ENCODE results near the gene ISY1.
"Not testable (repeated sequence)": the region's sequence is repeated elsewhere in the genome, so short reads cannot be mapped to it uniquely, and the experiment has no call there.

ISY1 gene

GRCh38 chr3:129117134-129117533, 43.7 kb downstream of the ISY1 start:
- H3K4me1 ChIP-seq (ENCODE audit: control insufficient read depth, insufficient read depth, low read length), result peaks cover 24% of the 10 kb centered on the region
- H3K4me3 ChIP-seq (ENCODE audit: low read length), result no peak overlapping the region

GRCh38 chr3:129116482-129116946, 44.3 kb downstream of the ISY1 start:
- peaks cover 24% of the 10 kb centered on the region for H3K4me1 ChIP-seq (ENCODE audit: control insufficient read depth, insufficient read depth, low read length)
- H3K27me3 ChIP-seq (ENCODE audit: control insufficient read depth, insufficient read depth, low read length), result no peaks in the 10 kb centered on the region
- H3K4me3 ChIP-seq (ENCODE audit: low read length), result no peak overlapping the region
- peaks cover 21% of the 10 kb centered on the region for H3K36me3 ChIP-seq (ENCODE audit: insufficient read depth, low read length)
- H3K9me3 ChIP-seq (replicated peaks; ENCODE audit: low read length), result no peaks in the 10 kb centered on the region
- H3K4me2 ChIP-seq (ENCODE audit: low read length), result peak overlapping the region; percentile 3
- H3K9ac ChIP-seq (ENCODE audit: low read depth, low read length), result no peak overlapping the region

More at GRCh38 chr3:129117134-129117533, 43.7 kb downstream of the ISY1 start:
- no peak overlapping the region for H3K4me2 ChIP-seq (ENCODE audit: low read length)
- H3K9ac ChIP-seq (ENCODE audit: low read depth, low read length), result no peak overlapping the region
- no peaks in the 10 kb centered on the region for H3K27me3 ChIP-seq (ENCODE audit: control insufficient read depth, insufficient read depth, low read length)
- no peaks in the 10 kb centered on the region for H3K9me3 ChIP-seq (replicated peaks; ENCODE audit: low read length)
- peaks cover 21% of the 10 kb centered on the region for H3K36me3 ChIP-seq (ENCODE audit: insufficient read depth, low read length)

- H3K36me3 ChIP-seq (ENCODE audit: insufficient read depth, low read length), result peaks cover 23% of the 10 kb centered on the region
- H3K9me3 ChIP-seq (replicated peaks; ENCODE audit: low read length), result no peaks in the 10 kb centered on the region
- H3K4me1 ChIP-seq (ENCODE audit: control insufficient read depth, insufficient read depth, low read length), result peaks cover 17% of the 10 kb centered on the region
- no peaks in the 10 kb centered on the region for H3K27me3 ChIP-seq (ENCODE audit: control insufficient read depth, insufficient read depth, low read length)
- no peak overlapping the region for H3K4me2 ChIP-seq (ENCODE audit: low read length)
- H3K4me3 ChIP-seq (ENCODE audit: low read length), result no peak overlapping the region
- H3K9ac ChIP-seq (ENCODE audit: low read depth, low read length), result no peak overlapping the region
Measured at GRCh38 chr3:129114455-129114854, 46.4 kb downstream of the ISY1 start.

- Histone ChIP-seq H3K27me3 (ENCODE audit: control insufficient read depth, insufficient read depth, low read length) (no peaks in the 10 kb centered on the region), H3K4me1 (ENCODE audit: control insufficient read depth, insufficient read depth, low read length) (peaks cover 10% of the 10 kb centered on the region), H3K9ac (ENCODE audit: low read depth, low read length) (no peak overlapping the region), H3K4me3 (ENCODE audit: low read length) (no peak overlapping the region), H3K9me3 (replicated peaks; ENCODE audit: low read length) (no peaks in the 10 kb centered on the region), H3K4me2 (ENCODE audit: low read length) (no peak overlapping the region), H3K36me3 (ENCODE audit: insufficient read depth, low read length) (peaks cover 19% of the 10 kb centered on the region)
Measured at GRCh38 chr3:129112308-129113052, 48.4 kb downstream of the ISY1 start.

- H3K27me3 ChIP-seq (ENCODE audit: control insufficient read depth, insufficient read depth, low read length); H3K4me3 ChIP-seq (ENCODE audit: low read length); H3K4me2 ChIP-seq (ENCODE audit: low read length); H3K4me1 ChIP-seq (ENCODE audit: control insufficient read depth, insufficient read depth, low read length); H3K9me3 ChIP-seq (replicated peaks; ENCODE audit: low read length); H3K9ac ChIP-seq (ENCODE audit: low read depth, low read length): not testable (repeated sequence)
- peaks cover 25% of the 10 kb centered on the region for H3K36me3 ChIP-seq (ENCODE audit: insufficient read depth, low read length)
Measured at GRCh38 chr3:129111076-129111780, 49.6 kb downstream of the ISY1 start.

GRCh38 chr3:129107793-129108192, 53.1 kb downstream of the ISY1 start:
- H3K36me3 ChIP-seq (ENCODE audit: insufficient read depth, low read length), result peaks cover 15% of the 10 kb centered on the region
- H3K9me3 ChIP-seq (replicated peaks; ENCODE audit: low read length), result no peaks in the 10 kb centered on the region
- no peak overlapping the region for H3K4me3 ChIP-seq (ENCODE audit: low read length)
- H3K4me1 ChIP-seq (ENCODE audit: control insufficient read depth, insufficient read depth, low read length), result no peaks in the 10 kb centered on the region
- H3K27me3 ChIP-seq (ENCODE audit: control insufficient read depth, insufficient read depth, low read length), result no peaks in the 10 kb centered on the region
- H3K9ac ChIP-seq (ENCODE audit: low read depth, low read length), result no peak overlapping the region
- no peak overlapping the region for H3K4me2 ChIP-seq (ENCODE audit: low read length)

- Histone ChIP-seq H3K36me3 (ENCODE audit: insufficient read depth, low read length) (peaks cover 16% of the 10 kb centered on the region), H3K4me1 (ENCODE audit: control insufficient read depth, insufficient read depth, low read length) (no peaks in the 10 kb centered on the region), H3K9me3 (replicated peaks; ENCODE audit: low read length) (no peaks in the 10 kb centered on the region), H3K27me3 (ENCODE audit: control insufficient read depth, insufficient read depth, low read length) (no peaks in the 10 kb centered on the region), H3K9ac (ENCODE audit: low read depth, low read length) (no peak overlapping the region), H3K4me3 (ENCODE audit: low read length) (no peak overlapping the region), H3K4me2 (ENCODE audit: low read length) (no peak overlapping the region)
Measured at GRCh38 chr3:129106866-129107565, 53.8 kb downstream of the ISY1 start.

- Histone ChIP-seq H3K9ac (ENCODE audit: low read depth, low read length) (no peak overlapping the region), H3K27me3 (ENCODE audit: control insufficient read depth, insufficient read depth, low read length) (no peaks in the 10 kb centered on the region), H3K9me3 (replicated peaks; ENCODE audit: low read length) (no peaks in the 10 kb centered on the region), H3K36me3 (ENCODE audit: insufficient read depth, low read length) (peaks cover 23% of the 10 kb centered on the region), H3K4me2 (ENCODE audit: low read length) (no peak overlapping the region), H3K4me1 (ENCODE audit: control insufficient read depth, insufficient read depth, low read length) (no peaks in the 10 kb centered on the region), H3K4me3 (ENCODE audit: low read length) (no peak overlapping the region)
Measured at GRCh38 chr3:129106320-129106719, 54.5 kb downstream of the ISY1 start.

GRCh38 chr3:129105862-129106261, 55.0 kb downstream of the ISY1 start:
- H3K4me2 ChIP-seq (ENCODE audit: low read length), result no peak overlapping the region
- no peaks in the 10 kb centered on the region for H3K27me3 ChIP-seq (ENCODE audit: control insufficient read depth, insufficient read depth, low read length)
- H3K36me3 ChIP-seq (ENCODE audit: insufficient read depth, low read length), result peaks cover 26% of the 10 kb centered on the region
- H3K9ac ChIP-seq (ENCODE audit: low read depth, low read length), result no peak overlapping the region
- no peaks in the 10 kb centered on the region for H3K4me1 ChIP-seq (ENCODE audit: control insufficient read depth, insufficient read depth, low read length)
- H3K9me3 ChIP-seq (replicated peaks; ENCODE audit: low read length), result no peaks in the 10 kb centered on the region
- no peak overlapping the region for H3K4me3 ChIP-seq (ENCODE audit: low read length)

GRCh38 chr3:129104498-129105079, 56.3 kb downstream of the ISY1 start:
- H3K4me3 ChIP-seq (ENCODE audit: low read length), result no peak overlapping the region
- no peak overlapping the region for H3K4me2 ChIP-seq (ENCODE audit: low read length)
- H3K4me1 ChIP-seq (ENCODE audit: control insufficient read depth, insufficient read depth, low read length), result no peaks in the 10 kb centered on the region
- peaks cover 24% of the 10 kb centered on the region for H3K36me3 ChIP-seq (ENCODE audit: insufficient read depth, low read length)
- no peaks in the 10 kb centered on the region for H3K27me3 ChIP-seq (ENCODE audit: control insufficient read depth, insufficient read depth, low read length)
- H3K9ac ChIP-seq (ENCODE audit: low read depth, low read length), result no peak overlapping the region
- no peaks in the 10 kb centered on the region for H3K9me3 ChIP-seq (replicated peaks; ENCODE audit: low read length)

- H3K9me3 ChIP-seq (replicated peaks; ENCODE audit: low read length), result no peaks in the 10 kb centered on the region
- H3K4me3 ChIP-seq (ENCODE audit: low read length), result no peak overlapping the region
- H3K4me2 ChIP-seq (ENCODE audit: low read length), result no peak overlapping the region
- H3K4me1 ChIP-seq (ENCODE audit: control insufficient read depth, insufficient read depth, low read length), result no peaks in the 10 kb centered on the region
- H3K27me3 ChIP-seq (ENCODE audit: control insufficient read depth, insufficient read depth, low read length), result no peaks in the 10 kb centered on the region
- peaks cover 24% of the 10 kb centered on the region for H3K36me3 ChIP-seq (ENCODE audit: insufficient read depth, low read length)
- no peak overlapping the region for H3K9ac ChIP-seq (ENCODE audit: low read depth, low read length)
Measured at GRCh38 chr3:129104051-129104450, 56.8 kb downstream of the ISY1 start.
